Hippocampal formation (tissue), 2 donors: Measurements from ENCODE around the gene ERBB4.
"Not testable (repeated sequence)": the region's sequence is repeated elsewhere in the genome, so short reads cannot be mapped to it uniquely, and the experiment has no call there.

ENCODE experiments used
- DNase-seq, 2 donors: peaks; one replicate each; lab custom pipeline; 2025; lab: John Stamatoyannopoulos, UW

Gene ERBB4

GRCh38 chr2:212528106-212528856 lies 10.3 kb downstream of the ERBB4 start:
- peak in 1 of 2 donors; percentile 15 for DNase-seq

DNA sequence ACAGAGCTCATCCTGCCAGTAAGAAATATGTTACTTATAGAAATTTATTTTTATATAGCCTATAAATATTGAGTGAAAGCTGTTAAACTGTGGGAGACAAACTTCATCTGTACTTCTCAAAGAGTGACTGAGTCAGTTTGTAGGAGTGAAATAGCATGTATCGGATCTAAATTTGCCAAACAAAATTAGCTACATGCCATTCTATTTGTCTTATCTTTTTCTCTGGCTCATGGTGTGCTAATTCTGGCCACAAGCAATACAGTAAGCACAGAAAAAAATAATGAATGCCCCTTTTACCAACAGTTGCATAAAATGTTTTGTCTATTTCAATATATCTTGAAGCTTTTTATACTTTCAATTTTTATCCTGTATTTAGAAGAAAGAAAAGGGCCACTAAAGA lies 12.5 kb downstream of the ERBB4 start:
- DNase-seq: no peak

DNA sequence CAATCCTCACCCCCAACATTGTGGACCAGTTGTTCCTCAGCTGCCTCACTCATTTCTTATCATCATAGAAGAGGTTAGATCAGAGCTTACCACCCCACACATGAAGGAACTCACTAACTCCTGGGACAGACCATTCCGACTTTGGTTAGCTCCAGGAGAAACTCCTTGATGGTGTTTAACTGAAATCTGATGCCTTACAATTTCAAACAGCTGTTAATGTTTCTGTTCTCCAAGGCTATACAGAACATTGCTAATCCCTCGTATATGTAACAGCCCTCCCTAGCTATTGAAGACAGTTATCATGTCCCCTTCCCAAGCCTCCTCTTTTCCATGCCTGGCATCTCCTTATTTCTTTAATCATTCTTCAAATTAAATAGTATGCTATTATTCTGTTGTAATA lies 14.8 kb downstream of the ERBB4 start:
- DNase-seq: no peak

DNA sequence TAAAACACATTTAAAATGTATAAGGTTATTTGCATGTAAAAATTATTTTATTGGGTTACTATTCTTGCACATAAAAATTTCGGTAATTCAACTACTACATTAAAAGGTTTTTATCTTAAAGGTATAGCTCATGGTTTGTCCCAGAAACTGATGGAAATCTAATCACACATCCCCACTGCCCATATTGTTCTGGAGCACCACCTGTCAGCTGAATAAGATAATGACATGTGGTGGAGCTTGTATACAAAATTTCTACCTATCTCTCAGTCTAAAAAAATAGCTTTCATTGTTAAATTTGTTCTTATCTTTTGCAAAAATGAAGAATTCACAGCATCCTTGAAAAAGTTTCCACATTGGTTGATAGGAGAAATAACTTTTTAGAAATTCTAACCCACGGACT lies 18.3 kb downstream of the ERBB4 start:
- no peak for DNase-seq

- DNase-seq: no peak
These were observed 20.9 kb downstream of the ERBB4 start for GRCh38 chr2:212517693-212518092.

- no peak for DNase-seq
These were observed 33.0 kb downstream of the ERBB4 start for GRCh38 chr2:212505586-212505985.

- no peak for DNase-seq
These were observed 43.6 kb downstream of the ERBB4 start for GRCh38 chr2:212495046-212495445.

- DNase-seq: no peak
These were observed 44.1 kb downstream of the ERBB4 start for GRCh38 chr2:212494418-212495020.

DNA sequence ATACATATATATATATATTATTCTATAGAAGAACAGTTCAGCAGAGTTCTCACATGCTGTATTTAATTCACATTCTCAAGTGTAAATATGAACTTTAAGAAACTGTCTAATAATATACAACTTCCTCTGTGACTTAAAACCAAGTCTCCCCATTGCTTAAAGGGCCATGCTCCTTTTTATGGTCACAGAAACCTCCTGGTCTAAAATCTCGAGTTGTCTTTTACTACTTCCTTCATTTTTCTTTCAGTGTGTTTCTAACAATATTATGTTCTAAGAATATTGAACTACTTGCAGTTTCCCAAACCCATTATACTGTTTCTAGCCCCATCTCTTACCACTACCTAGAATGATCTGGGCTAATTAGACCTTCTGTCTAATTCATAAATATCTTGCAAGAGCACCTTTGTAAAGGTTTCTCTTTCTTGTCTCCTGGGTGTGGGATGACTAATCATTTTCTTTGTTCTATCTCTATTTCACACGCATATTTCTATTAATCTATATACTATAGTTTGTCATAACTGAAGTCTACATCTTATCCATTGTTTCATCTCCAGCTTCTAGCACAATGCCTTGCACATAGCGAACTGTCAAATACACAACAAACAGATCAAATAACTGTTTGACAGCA lies 48.8 kb downstream of the ERBB4 start:
- DNase-seq: no peak

DNA sequence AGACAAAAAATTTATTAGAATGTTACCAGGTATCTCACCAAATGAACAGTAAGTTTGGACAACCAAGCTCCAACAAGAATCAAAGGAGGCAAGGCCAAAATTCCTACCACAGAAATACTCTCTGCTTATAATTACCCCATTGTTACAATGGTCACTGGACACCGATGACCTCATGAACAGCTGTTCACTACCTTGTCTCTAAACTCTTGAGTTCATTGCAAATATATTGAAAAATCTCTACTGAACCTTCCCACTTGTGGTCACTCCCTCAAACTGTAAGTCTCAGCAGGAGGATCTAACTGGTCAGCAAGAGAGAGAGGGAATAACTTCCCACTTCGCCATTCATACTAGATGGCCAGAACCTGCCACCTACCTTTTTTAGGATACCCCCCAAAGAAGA lies 50.0 kb downstream of the ERBB4 start:
- DNase-seq: no peak

GRCh38 chr2:212484563-212485080 lies 54.0 kb downstream of the ERBB4 start:
- DNase-seq: no peak

DNA sequence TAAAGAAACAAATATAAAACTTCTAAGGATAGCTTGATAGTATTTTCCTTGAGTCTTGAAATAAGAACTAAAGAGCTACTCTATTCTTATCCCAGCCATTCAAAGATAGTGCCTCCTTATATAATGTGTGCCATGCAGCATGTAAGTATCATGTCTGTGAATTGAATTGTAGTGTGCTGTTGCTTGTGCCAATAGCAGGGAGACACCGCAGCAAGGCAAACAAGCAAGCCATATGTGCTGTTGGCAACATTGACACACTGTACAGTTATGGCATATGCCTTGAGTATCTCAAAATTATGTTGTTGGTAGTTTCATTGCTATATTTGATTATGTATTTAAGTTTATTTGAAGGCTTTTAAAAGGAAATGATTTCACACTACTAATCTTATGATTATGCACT lies 58.2 kb downstream of the ERBB4 start:
- DNase-seq: no peak

DNA sequence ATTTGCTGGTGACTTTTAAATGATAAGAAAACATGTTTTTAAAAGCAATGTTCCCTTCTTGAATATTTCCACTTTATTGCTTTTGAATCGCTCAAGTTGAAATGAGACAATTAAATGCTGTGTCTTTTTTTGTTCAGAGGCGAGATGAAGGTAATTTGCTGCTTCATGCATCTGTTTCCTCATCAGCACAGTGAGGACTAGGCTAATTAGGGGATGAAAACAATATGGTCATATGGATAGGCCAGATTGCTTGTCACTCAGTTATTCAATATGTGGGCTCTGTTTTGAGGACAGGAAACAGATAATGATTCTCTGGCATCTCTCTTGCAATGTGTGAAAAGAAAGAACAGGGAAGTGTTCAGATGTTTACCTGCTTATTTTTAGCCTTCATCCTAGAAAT lies 61.0 kb downstream of the ERBB4 start:
- DNase-seq: no peak

DNA sequence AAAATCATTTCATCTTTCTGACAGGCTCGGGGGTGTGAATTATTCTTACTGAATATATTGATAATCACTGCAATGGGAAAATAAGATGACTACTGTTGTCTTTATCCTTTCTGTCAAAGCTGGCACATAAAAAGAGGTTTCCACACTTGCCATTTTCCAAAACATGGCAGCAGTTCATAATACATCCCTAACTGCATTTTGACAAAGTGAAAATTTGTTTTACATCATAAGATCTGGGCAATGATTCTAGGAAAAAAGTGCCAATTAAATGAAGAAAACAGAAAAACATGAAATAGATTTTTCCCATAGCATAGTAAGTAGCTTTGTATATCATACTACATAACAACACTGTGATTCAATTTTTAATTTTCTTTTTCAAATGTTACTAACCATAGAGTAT lies 65.4 kb downstream of the ERBB4 start:
- DNase-seq: no peak

DNA sequence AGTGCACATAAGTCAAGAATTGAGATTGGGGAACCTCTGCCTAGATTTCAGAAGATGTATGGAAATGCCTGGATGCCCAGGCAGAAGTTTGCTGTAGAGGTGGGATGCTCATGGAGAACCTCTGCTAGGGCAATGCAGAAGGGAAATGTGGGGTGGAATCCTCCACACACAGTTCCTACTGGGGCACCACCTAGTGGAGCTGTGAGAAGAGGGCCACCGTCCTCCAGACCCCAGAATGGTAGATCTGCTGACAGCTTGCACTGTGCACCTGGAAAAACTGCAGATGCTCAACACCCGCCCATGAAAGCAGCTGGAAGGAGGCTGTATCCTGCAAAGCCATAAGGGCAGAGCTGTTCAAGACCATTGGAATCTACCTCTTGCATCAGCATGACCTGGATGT lies 71.1 kb downstream of the ERBB4 start:
- not testable (repeated sequence) for DNase-seq

DNA sequence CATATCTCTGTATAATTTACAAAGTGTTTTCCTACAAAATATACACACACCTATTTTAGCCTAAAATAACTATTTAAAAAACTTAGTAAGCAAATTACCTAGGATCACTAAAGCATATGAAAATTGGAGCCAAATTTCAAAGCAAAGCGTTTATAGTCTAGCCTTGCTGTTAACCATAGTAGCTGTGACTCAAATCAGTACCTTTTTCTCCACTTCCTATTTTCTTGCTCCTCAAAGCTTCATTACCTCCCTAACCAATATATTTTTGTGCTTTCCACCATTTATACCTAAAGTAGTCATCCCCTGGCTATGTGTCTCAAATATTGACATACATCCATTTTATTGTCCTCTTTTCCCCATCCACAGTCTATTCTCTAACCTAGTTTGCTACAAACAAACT lies 73.1 kb downstream of the ERBB4 start:
- DNase-seq: no peak

DNA sequence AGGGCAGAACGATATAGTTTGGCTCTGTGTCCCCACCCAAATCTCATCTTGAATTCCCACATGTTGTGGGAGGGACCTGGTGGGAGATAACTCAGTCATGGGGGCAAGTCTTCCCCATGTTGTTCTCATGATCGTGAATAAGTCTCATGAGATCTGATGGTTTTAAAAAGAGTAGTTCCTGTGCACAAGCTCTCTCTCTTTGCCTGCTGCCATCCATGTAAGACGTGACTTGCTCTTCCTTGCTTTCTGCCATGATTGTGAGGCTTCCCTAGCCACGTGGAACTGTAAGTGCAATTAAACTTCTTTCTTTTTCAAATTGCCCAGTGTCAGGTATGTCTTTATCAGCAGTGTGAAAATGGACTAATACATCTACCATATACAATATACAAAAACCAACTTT lies 76.9 kb downstream of the ERBB4 start:
- DNase-seq: not testable (repeated sequence)

- DNase-seq: no peak
These were observed 84.5 kb downstream of the ERBB4 start for GRCh38 chr2:212454149-212454548.

GRCh38 chr2:212451786-212452231 lies 86.8 kb downstream of the ERBB4 start:
- DNase-seq: no peak

- no peak for DNase-seq
These were observed 89.9 kb downstream of the ERBB4 start for GRCh38 chr2:212448698-212449097.

DNA sequence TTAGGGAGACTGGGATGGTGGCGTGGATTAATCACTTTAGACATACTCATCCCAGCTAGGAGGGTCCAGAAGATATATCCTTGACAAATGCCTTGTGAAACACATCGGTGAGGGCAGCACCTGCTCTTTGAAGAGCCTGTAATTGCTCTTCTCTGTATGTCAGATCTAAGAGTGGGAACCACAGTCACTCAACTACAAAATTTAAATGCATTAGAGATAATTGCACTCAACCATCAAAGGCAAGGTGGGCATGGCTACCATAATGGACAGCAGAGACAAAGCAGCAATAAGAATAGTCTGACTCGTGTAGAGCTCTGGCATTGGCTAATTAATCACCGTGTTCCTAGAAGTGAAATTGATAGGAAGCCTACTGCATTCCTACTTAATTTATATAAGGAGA lies 96.8 kb downstream of the ERBB4 start:
- no peak for DNase-seq

DNA sequence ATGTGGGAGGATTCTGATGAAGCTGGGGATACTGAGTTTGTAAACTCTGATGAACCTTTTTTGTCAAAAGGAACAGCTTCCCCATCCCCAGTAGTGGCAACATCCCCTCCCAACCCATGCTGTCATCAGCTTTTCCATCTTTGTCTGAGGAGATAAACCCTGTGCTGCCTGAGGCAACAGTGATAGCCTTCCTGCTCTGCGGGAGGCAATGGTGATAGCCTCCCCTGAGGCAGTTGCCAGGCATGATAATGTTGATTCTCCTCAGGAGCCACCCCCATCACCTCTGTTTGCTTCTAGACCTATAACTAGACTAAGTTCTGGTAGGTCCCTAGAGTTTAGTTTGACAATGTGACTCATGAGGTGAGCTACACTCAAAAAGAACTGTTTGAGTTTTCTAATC lies 97.5 kb downstream of the ERBB4 start:
- DNase-seq: no peak
